H1 (cell line): ENCODE data around the gene NSD2. TPM values are rescaled to one million over a fixed set of nuclear protein-coding genes. Genes with fewer than 3 reads are reported as not detected.

Experiments
- CTCF ChIA-PET: fragments of 300-600 bp; sonication (Branson Sonifier 250); formaldehyde crosslinking; loops from one replicate; lab custom pipeline; 2021; ENCODE audit not compliant: partially characterized antibody; lab: Charles Lee
- POLR2A ChIA-PET: fragments of 300-600 bp; sonication (Branson Sonifier 250); formaldehyde crosslinking; loops from one replicate; lab custom pipeline; 2021; ENCODE audit warnings: inconsistent platforms; ENCODE audit not compliant: partially characterized antibody; lab: Charles Lee
- DNase-seq, 2 experiments: peaks; one replicate each; pipeline versions ENCODE4 v3.0.0 to v3.0.0-alpha.2; 2010 to 2022; ENCODE audit warnings: low spot score in 2 of 2, low read depth in 1 of 2, mixed read lengths in 1 of 2
- FAIRE-seq: peaks from 2 replicates; lab custom pipeline; 2011; peaks lifted over from hg19 to GRCh38; lab: Jason Lieb, UNC
- H2AFZ ChIP-seq: 2 replicates; pipeline ENCODE4 v1.8.1; 2012; ENCODE audit warnings: low read length, inconsistent platforms
- H2AK5ac ChIP-seq: 2 replicates; pipeline ENCODE4 v1.6.1; 2013; ENCODE audit warnings: low read depth, low read length
- H2BK120ac ChIP-seq: replicated peaks from 2 replicates; pipeline ENCODE3; 2013; ENCODE audit warnings: low read depth, low read length, inconsistent platforms
- H2BK12ac ChIP-seq: 2 replicates; pipeline ENCODE4 v1.6.1; 2013; ENCODE audit warnings: low read depth, low read length
- H2BK15ac ChIP-seq: 2 replicates; pipeline ENCODE4 v1.6.1; 2013; ENCODE audit warnings: low read length
- H2BK20ac ChIP-seq: 2 replicates; pipeline ENCODE4 v1.6.1; 2013; ENCODE audit warnings: low read length
- H2BK5ac ChIP-seq: 2 replicates; pipeline ENCODE4 v1.6.1; 2013; ENCODE audit warnings: low read depth, low read length
- H3K14ac ChIP-seq: 2 replicates; pipeline ENCODE4 v1.6.1; 2013; ENCODE audit warnings: inconsistent platforms; ENCODE audit not compliant: insufficient read length
- H3K18ac ChIP-seq: 2 replicates; pipeline ENCODE4 v1.6.1; 2013; ENCODE audit warnings: low read length; ENCODE audit errors: extremely low read depth
- H3K23ac ChIP-seq: 2 replicates; pipeline ENCODE4 v1.6.1; 2013; ENCODE audit warnings: inconsistent platforms; ENCODE audit not compliant: insufficient read length
- H3K23me2 ChIP-seq: 2 replicates; pipeline ENCODE4 v1.6.1; 2013; ENCODE audit warnings: low read depth, low read length
- H3K27ac ChIP-seq: 2 replicates; pipeline ENCODE4 v1.6.1; 2011; ENCODE audit warnings: low read depth, low read length, inconsistent platforms
- H3K27me3 ChIP-seq, 4 experiments: replicated peaks in 1 of 4; 1 replicate in 1 of 4; 2 replicates in 3 of 4; pipeline versions ENCODE4 v1.6.1 to v1.8.1; 2011 to 2013; ENCODE audit warnings: low read length in 3 of 4, mild to moderate bottlenecking in 3 of 4, inconsistent platforms in 2 of 4, mixed read lengths in 2 of 4, moderate library complexity in 1 of 4; ENCODE audit not compliant: control insufficient read depth in 3 of 4, insufficient read depth in 3 of 4; ENCODE audit errors: extremely low read depth in 1 of 4
- H3K36me3 ChIP-seq, 4 experiments: 2 replicates each; pipeline versions ENCODE4 v1.6.1 to v1.8.1; 2011 to 2013; ENCODE audit warnings: mild to moderate bottlenecking in 4 of 4, low read length in 3 of 4, moderate library complexity in 2 of 4, control low read depth in 1 of 4, inconsistent platforms in 1 of 4; ENCODE audit not compliant: insufficient read depth in 4 of 4, control insufficient read depth in 2 of 4
- H3K4ac ChIP-seq: replicated peaks from 2 replicates; pipeline ENCODE3; 2013; ENCODE audit warnings: low read length, low read depth, mixed read lengths, inconsistent platforms; ENCODE audit not compliant: insufficient read length
- H3K4me1 ChIP-seq, 4 experiments: replicated peaks in 1 of 4; 1 replicate in 1 of 4; 2 replicates in 3 of 4; pipeline versions ENCODE4 v1.6.1 to v1.8.1; 2011 to 2013; ENCODE audit warnings: low read length in 3 of 4, inconsistent platforms in 2 of 4, mixed read lengths in 1 of 4; ENCODE audit not compliant: insufficient read depth in 4 of 4, control insufficient read depth in 3 of 4
- H3K4me2 ChIP-seq, 2 experiments: 2 replicates each; pipeline versions ENCODE4 v1.6.1 to v1.8.1; 2011 to 2013; ENCODE audit warnings: low read depth in 2 of 2, low read length in 2 of 2, control low read depth in 1 of 2, inconsistent platforms in 1 of 2, mild to moderate bottlenecking in 1 of 2; ENCODE audit not compliant: insufficient read depth in 1 of 2
- H3K4me3 ChIP-seq, 4 experiments: fragments of 200-600, 300-600 bp in 1 of 4; sonication (generic), shearing (Covaris generic), sonication (Bioruptor Twin) in 1 of 4; 2 replicates each; pipeline versions ENCODE4 v1.5.1 to v1.8.1; 2011 to 2016; ENCODE audit warnings: low read length in 4 of 4, low read depth in 3 of 4, control low read depth in 2 of 4, inconsistent platforms in 2 of 4, mild to moderate bottlenecking in 2 of 4, mixed read lengths in 1 of 4, moderate library complexity in 1 of 4; ENCODE audit not compliant: insufficient read depth in 2 of 4; ENCODE audit errors: extremely low read depth in 1 of 4
- H3K56ac ChIP-seq: replicated peaks from 2 replicates; pipeline ENCODE3; 2013; ENCODE audit warnings: low read depth, mild to moderate bottlenecking, mixed read lengths, low read length, inconsistent platforms; ENCODE audit not compliant: insufficient read length
- H3K79me1 ChIP-seq: 2 replicates; pipeline ENCODE4 v1.6.1; 2013; ENCODE audit warnings: low read depth, low read length, control low read depth
- H3K79me2 ChIP-seq, 2 experiments: 2 replicates each; pipeline versions ENCODE4 v1.6.1 to v1.8.1; 2012 to 2013; ENCODE audit warnings: low read length in 2 of 2, mild to moderate bottlenecking in 2 of 2, inconsistent platforms in 1 of 2; ENCODE audit not compliant: insufficient read depth in 2 of 2, control insufficient read depth in 1 of 2
- H3K9ac ChIP-seq, 4 experiments: replicated peaks in 1 of 4; 1 replicate in 1 of 4; 2 replicates in 3 of 4; pipeline versions ENCODE4 v1.6.1 to v1.8.1; 2011 to 2013; ENCODE audit warnings: low read depth in 3 of 4, low read length in 3 of 4, control low read depth in 2 of 4, mild to moderate bottlenecking in 2 of 4, moderate library complexity in 2 of 4, inconsistent platforms in 1 of 4; ENCODE audit errors: extremely low read depth in 1 of 4
- H3K9me3 ChIP-seq, 2 experiments: 2 replicates each; pipeline versions ENCODE4 v1.6.1 to v1.8.1; 2012 to 2013; ENCODE audit warnings: mild to moderate bottlenecking in 2 of 2, moderate library complexity in 2 of 2, control low read depth in 1 of 2, inconsistent platforms in 1 of 2, low read depth in 1 of 2, low read length in 1 of 2, mixed read lengths in 1 of 2; ENCODE audit not compliant: insufficient read depth in 2 of 2
- H4K20me1 ChIP-seq, 2 experiments: replicated peaks in 1 of 2; 2 replicates each; pipeline versions ENCODE3 to v1.8.1; 2011 to 2013; ENCODE audit warnings: inconsistent platforms in 2 of 2, low read length in 2 of 2, mild to moderate bottlenecking in 1 of 2; ENCODE audit not compliant: insufficient read depth in 2 of 2, control insufficient read depth in 1 of 2
- H4K5ac ChIP-seq: 2 replicates; pipeline ENCODE4 v1.6.1; 2013; ENCODE audit warnings: low read length, low read depth, mixed read lengths, inconsistent platforms; ENCODE audit not compliant: insufficient read length
- H4K8ac ChIP-seq: 2 replicates; pipeline ENCODE4 v1.8.0; 2013; ENCODE audit warnings: mild to moderate bottlenecking, moderate library complexity, low read length, inconsistent platforms; ENCODE audit not compliant: insufficient read depth; ENCODE audit errors: extremely low read depth
- H4K91ac ChIP-seq: replicated peaks from 2 replicates; pipeline ENCODE3; 2013; ENCODE audit warnings: low read length, mixed read lengths, inconsistent platforms; ENCODE audit not compliant: insufficient read length
- CEBPB ChIP-seq: IDR thresholded peaks from 2 replicates; pipeline ENCODE4 v1.6.1; 2012; ENCODE audit warnings: low read depth, low read length
- FOSL1 ChIP-seq: IDR thresholded peaks from 2 replicates; pipeline ENCODE4 v1.6.1; 2011; ENCODE audit warnings: mild to moderate bottlenecking, low read depth, low read length, moderate library complexity; ENCODE audit not compliant: insufficient read depth
- PHF8 ChIP-seq: fragments of 200-600 bp; sonication (generic); conservative IDR thresholded peaks from 2 replicates; pipeline ENCODE4 v1.7.1; 2012; ENCODE audit warnings: low read depth, mild to moderate bottlenecking, inconsistent platforms, low read length, moderate library complexity
- SIRT6 ChIP-seq: IDR thresholded peaks from one replicate; pipeline ENCODE4 v1.7.1; 2012; ENCODE audit warnings: low read length, inconsistent platforms
- TEAD4 ChIP-seq: IDR thresholded peaks from 2 replicates; pipeline ENCODE4 v1.6.1; 2012; ENCODE audit warnings: low read depth, low read length, inconsistent platforms, mixed read lengths
- WGBS, 2 experiments: shearing (Covaris generic) in 1 of 2; methylation state at CpG; one replicate each; pipeline versions ENCODE4 v1.1.6 to v1.1.7; 2013 to 2015; ENCODE audit warnings: low lambda C conversion rate in 2 of 2, mixed read lengths in 2 of 2, inconsistent platforms in 1 of 2, low coverage in 1 of 2, missing lambda C conversion rate in 1 of 2; ENCODE audit not compliant: insufficient replicate concordance in 2 of 2, insufficient coverage in 1 of 2, insufficient read length in 1 of 2; ENCODE audit errors: extremely low coverage in 1 of 2, missing lambda C conversion rate in 1 of 2; 5-methylcytosine and 5-hydroxymethylcytosine counted together
- polyA plus RNA-seq, 7 experiments: library from polyadenylated mRNA; depleted of rRNA in 3 of 7; stranded (reverse) in 5 of 7; unstranded in 2 of 7; fragments of >200 nt in 5 of 7; fragments of 200-250 nt in 2 of 7; gene quantifications; 1 replicate in 5 of 7; 2 replicates in 1 of 7; 4 replicates in 1 of 7; pipeline versions ENCODE4 v1.2.1 to v1.2.3, GENCODE V29; 2011 to 2013; ENCODE audit warnings: missing spikeins in 2 of 7, mixed read lengths in 2 of 7
- total RNA-seq: library from RNA; stranded (reverse); fragmentation: NEBNext Ultra II Directional; extraction: Animal tissue kit (Norgen Biotek cat#: 25700); gene quantifications from 2 replicates; pipeline ENCODE4 v1.2.1, GENCODE V29; 2021

NSD2 gene
- total and polyA plus RNA-seq, 2 of the 8 experiments (the other 6 are each of a cell fraction or from before 2014, with no cell fraction given) = 26.7 to 129 TPM

- no peak overlapping the region for H2AK5ac ChIP-seq
- H2AFZ ChIP-seq = no peak overlapping the region
- DNase-seq (no peak), FAIRE-seq (no peak)
- no peak overlapping the region for H3K14ac ChIP-seq
- no peak overlapping the region for H2BK120ac ChIP-seq
- ChIA-PET CTCF (interaction anchor here (0.9 kb wide), 1 partner anchor 25 kb away, joined by 3 read pairs; no protein-coding TSS in a partner anchor), POLR2A (no interaction called here)
- H3K27me3 ChIP-seq = no peaks in the 10 kb centered on the region
- no peaks in the 10 kb centered on the region for H3K9me3 ChIP-seq
- no peak overlapping the region for H2BK15ac ChIP-seq
- no peak overlapping the region for H4K91ac ChIP-seq
- no peak overlapping the region for H3K27ac ChIP-seq
- H3K23me2 ChIP-seq = no peaks in the 10 kb centered on the region
- H3K79me1 ChIP-seq = peaks cover 2% of the 10 kb centered on the region
- H4K5ac ChIP-seq = no peak overlapping the region
- H2BK12ac ChIP-seq = no peak overlapping the region
- H3K23ac ChIP-seq = no peak overlapping the region
- H3K4me3 ChIP-seq = no peak overlapping the region
- 90% methylated on average over 8 of the region's 8 CpGs; no CpG with 5 or more reads in 1 of the 2 experiments for WGBS, 2 experiments
- no peak overlapping the region for H4K8ac ChIP-seq
- no peak overlapping the region for H3K18ac ChIP-seq
- H3K9ac ChIP-seq = no peak overlapping the region
- no peaks in the 10 kb centered on the region; a peak in 1 of 4 replicates for H3K79me2 ChIP-seq
- H2BK5ac ChIP-seq = no peak overlapping the region
- peaks cover 16 to 58% (median 38%) of the 10 kb centered on the region in 4 experiments for H3K36me3 ChIP-seq
- peaks cover 3 to 6% of the 10 kb centered on the region in 2 experiments for H4K20me1 ChIP-seq
- H3K4me2 ChIP-seq = no peak overlapping the region
- H3K4me1 ChIP-seq = no peaks in the 10 kb centered on the region
- no peak overlapping the region for H3K56ac ChIP-seq
- H3K4ac ChIP-seq = no peak overlapping the region
- H2BK20ac ChIP-seq = no peak overlapping the region
- TF ChIP-seq FOSL1 (no peak), TEAD4 (no peak), PHF8 (no peak), SIRT6 (no peak), CEBPB (no peak)
Measured at GRCh38 chr4:1938027-1938426, 66.8 kb downstream of the NSD2 start.
